Stimulated activated CD4-positive, alpha-beta T cell treated with anti-CD3 and anti-CD28 coated beads, Interleukin-12 subunit alpha, Interleukin-12 subunit beta, amount 100 ng/mL, for 48 hours (primary cell): ENCODE data around the gene CHTOP.

ENCODE experiments used
- DNase-seq, 3 donors: peaks; one replicate each; pipeline ENCODE4 v3.0.0-alpha.2; 2020; ENCODE audit warnings: low read depth in 2 of 3, low spot score in 1 of 3

The CHTOP gene

DNA sequence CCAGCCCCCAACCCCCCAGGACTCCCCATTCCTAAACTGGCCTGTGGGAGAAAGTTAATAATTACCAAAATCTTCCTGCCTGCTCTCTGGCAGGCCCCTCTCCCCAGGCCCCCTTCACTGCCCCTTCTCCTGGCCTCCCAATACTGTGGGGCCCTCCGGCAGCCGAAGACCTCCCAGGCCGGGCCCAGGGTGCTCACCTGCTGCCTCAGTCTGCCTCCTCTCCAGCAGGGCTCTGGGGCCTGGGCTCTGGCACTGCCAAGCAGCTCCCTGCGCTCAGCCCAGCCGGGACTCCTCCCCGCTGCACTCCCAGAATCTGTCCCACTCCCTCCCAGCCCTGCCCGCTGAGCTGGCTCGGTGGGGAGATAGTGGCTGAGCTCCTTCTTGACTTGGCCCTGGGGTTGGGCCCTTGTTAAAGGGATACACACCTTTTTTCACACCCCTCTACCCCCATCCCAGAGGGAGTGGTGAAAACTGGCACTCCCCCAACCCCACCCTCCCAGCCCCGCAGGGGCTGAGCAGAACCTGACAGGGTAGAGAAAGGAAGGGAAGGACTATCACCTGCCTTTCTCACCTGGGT, 21.0 kb upstream of the CHTOP start, which contains the start of gene S100A16:
Gene S100A16 (minus strand): TSS at position 383 of the 577 bp plus-strand sequence. CDS start 4,986 bp downstream, outside the sequence.
- DNase-seq = no peak

DNA sequence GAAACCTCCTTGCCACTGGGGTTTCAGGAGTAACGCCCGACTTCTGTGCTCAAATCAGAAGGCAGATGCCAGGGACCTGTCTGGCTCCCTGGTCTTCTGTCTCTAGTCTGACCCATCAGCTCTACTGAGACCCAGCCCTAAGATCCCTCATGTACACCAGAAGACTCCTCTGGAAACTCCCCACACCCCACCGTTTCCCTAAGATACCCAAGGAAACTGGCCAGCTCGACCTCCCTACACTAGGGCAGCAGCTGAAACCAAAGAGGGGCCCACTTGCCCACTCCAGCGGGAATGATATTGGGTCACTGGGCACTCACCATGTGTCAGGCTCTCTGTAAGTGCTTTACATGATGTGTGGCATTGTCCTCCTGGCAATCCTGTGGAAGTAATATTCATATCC, 20.5 kb upstream of the CHTOP start:
- DNase-seq = no peak

DNA sequence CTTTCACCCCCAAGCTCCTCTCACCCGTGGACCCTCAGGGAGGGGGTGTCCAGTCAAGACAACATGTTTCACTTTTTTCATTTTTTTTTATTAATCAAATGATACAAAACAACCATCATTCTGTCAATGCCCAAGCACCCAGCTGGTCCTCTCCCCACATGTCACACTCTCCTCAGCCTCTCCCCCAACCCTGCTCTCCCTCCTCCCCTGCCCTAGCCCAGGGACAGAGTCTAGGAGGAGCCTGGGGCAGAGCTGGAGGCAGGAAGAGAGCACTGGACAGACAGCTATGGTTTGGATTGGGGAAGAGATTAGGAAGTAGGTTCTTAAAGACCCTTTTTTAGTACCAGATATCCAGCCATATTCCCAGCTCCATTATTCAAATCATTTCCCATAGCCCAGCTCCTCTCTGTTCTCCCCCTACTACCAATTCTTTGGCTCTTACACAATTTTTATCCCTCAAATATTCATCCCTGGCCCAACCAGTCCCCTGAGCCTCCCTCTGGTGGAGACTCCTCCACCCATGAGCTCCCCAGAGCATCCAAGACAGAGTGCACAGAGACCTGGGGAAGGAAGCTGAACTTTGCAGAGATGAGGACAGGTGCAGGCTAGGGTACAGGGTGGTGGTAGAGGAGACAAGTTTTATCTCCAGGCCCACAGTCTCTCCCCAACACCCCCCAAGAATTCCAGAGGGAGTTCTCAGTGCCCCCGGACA, 19.5 kb upstream of the CHTOP start:
- DNase-seq = no peak

DNA sequence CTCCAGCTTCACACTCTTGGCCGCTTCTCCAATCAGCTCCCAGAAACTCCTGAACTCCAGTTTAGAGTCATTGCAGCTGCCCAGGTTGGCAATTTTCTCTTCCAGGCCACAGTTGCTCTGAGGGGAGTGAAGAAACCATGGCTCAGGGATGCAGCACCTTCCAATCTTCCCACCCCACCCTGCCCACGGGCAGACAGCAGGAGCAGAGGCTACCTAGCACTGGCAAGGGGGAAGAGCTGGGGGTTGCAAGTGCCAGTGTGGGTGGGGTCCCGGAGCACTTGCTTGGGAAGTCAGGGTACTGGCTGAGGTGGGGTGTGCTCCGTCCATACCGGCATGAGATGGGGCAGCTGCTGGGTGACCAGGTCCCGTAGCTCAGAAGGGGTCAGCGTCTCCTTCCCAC, 19.0 kb upstream of the CHTOP start:
- no peak for DNase-seq

DNA sequence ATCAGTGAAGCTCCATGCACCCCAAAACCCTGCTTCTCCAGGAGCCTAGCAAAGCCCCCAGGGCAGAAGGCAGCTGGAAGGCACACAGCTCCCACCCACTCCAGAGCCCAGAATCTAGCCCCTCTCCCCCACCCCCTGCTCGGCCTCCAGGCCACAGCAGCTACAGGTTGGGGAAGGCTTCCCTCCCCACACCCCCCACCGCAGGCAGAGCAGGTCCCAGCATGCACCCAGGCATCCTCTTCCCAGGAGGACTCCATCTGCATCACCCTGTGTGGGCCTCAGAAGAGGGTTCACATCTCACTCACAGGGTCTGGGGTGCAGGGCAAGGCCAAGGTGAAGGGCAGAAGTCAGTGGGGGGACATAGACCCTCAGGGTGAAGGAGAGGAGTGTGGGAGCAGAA, 18.5 kb upstream of the CHTOP start:
- no peak for DNase-seq

DNA sequence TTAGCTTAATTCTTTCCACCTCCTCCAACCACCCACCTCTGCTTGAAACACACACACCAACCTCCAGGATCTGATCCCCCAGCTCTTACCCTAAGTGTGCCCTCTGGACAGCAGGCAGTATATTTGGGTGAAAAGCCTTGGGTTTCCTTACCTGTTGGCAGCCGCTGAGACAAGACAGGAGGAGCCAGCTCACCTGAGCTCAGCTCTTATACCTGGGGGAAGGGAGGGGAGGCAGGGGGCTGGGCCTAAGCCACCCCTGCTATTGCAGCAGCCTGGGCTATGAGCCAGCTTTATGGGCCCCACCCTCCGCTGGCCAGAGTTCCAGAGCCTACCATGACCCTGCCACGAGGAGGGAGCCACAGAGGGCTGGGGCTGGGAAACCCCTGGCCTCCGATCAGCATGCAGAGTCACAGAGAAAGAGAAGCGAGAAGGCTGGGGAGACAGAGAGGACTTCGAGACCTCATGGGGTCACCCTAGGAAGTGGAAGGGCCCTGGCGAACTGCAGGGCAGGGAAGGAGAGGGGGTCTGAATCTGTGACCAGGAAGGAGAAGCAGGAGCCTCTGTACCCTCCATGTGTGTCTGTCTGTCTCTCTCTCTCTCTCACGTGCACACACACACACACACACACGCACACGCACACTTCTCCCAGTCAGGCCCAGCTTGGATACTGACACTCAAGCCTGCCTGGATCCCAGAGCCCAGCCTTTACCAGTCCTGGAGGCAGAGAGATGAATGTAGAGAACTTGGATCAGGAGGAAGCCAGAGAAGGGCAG, 17.5 kb upstream of the CHTOP start, which contains the start of gene S100A14:
Gene S100A14 (minus strand): TSS at position 182 of the 773 bp plus-strand sequence. CDS start 467 bp downstream, outside the sequence.
- DNase-seq = no peak

DNA sequence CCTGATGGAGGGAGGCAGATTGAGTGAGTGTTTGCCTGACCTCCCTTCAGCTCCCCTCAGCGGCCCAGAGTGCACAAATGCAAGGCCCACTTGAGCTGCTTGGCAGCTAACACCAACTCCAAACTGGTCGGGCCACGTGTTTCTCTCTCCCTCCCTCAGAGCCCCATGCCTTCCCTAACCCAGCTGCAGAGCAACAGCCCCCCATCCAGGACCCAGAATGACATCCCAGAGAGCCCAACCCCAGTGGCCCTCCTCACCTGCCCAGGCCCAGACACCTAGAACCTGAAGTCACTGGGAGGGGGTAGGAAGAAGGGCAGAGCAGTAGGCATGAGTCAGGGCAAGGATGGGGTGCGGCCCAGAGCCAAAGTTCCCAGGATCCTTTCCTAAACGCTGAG, 17.0 kb upstream of the CHTOP start:
- no peak for DNase-seq

DNA sequence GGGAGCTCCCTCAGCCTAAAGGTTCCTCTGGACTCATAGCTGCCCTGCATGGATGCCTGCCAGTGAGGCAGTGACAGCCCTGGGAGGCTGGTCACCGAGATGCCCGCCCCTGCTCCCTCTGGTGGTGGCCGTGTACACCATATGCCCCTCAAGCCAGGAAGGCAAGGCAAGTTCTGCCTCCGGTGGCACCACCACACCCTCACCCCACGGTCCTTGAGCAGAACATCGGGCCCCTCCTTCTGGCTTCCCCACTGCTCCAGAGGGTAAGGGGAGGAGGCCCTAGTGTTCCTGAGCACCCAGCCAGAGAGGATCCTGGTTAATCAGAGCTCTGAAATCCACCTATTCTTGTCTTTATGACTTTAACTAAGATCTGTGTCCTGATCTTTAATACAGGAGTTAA, 16.2 kb upstream of the CHTOP start:
- DNase-seq = peak in 2 of 3 donors; percentile 64 to 75

DNA sequence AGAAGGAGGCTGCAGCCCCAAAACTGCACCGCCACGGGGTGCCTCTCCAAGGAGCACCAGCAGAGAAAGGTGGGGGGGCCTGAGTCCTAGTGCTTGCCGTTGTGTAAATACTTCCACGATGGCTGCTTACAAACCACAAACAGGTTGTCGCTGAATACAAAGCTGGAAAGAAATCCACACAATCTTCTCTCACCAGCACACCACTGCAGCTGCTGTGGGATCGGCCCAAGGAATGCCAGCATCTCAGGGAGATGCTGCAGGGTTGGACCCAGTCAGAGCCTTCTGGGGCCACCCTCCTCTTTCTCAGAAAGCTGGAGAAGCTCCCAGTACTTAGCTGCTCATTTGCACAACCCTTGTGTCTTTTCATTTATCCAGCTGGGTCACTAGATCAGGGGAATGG, 14.7 kb upstream of the CHTOP start:
- no peak for DNase-seq

DNA sequence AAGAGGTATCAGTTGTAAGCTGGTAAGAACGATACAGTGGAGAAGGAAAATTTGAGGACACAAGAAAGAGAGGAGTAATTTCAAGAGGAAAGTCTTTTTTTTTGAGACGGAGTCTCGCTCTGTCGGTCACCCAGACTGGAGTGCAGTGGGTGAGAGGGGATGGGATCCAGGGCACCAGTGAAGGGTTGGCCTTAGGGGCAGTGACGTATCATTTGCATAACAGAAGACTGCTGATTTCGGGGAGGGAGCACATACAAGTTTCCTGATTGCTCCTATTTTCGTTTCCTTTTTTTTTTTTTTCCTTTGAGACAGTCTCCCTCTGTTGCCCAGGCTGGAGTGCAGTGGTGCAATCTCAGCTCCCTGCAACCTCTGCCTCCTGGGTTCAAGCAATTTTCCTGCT, 10.8 kb upstream of the CHTOP start:
- DNase-seq = no peak

DNA sequence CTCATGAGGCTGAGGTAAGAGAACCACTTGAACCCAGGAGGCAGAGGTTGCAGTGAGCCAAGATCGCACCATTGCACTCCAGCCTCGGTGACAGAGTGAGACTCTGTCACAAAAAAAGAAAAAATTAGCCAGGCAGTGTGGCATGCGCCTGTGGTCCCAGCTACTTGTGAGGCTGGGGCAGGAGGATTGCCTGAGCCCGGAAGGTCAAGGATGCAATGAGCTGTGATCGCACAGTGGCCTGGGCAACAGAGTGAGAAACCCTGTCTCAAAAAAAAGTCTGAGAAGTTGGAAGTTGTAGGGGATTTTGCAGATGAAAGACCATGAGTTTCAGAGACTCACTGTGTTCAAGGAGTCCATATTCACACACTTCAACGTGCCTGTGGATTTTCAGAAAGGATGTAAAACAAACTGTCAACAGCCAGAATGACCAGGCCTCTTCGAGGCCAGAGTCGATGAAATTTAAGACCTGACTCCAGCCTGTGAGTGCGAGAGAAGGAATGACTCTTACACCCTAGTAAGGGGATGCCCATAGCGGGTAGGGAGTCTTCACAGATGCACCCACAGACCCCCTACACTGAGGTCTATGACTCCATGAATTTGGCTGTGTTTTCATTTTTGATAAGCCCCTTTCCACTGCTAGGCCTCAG, 8.8 kb upstream of the CHTOP start:
- no peak for DNase-seq

DNA sequence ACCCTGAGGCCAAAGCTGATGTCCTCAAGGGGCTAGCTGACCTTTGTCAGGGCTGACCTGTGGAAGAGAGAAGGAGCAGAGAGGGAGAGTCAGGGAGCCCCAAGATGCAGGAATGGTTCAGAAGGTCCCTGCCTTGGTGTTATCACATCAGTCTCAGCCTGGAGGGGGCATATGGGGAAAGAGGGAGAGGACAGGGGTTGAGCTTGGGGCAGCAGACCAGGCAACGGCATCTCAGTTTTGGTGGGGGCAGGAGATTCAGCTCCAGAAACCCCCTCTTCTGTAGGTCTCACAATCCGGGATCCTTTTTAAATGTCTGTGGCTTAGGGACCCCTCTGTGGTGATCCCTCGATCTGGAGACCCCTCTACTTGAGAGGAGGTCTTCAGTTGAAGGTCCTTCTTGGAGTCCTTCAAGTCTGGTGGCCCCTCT, 7.4 kb upstream of the CHTOP start:
- DNase-seq = no peak

DNA sequence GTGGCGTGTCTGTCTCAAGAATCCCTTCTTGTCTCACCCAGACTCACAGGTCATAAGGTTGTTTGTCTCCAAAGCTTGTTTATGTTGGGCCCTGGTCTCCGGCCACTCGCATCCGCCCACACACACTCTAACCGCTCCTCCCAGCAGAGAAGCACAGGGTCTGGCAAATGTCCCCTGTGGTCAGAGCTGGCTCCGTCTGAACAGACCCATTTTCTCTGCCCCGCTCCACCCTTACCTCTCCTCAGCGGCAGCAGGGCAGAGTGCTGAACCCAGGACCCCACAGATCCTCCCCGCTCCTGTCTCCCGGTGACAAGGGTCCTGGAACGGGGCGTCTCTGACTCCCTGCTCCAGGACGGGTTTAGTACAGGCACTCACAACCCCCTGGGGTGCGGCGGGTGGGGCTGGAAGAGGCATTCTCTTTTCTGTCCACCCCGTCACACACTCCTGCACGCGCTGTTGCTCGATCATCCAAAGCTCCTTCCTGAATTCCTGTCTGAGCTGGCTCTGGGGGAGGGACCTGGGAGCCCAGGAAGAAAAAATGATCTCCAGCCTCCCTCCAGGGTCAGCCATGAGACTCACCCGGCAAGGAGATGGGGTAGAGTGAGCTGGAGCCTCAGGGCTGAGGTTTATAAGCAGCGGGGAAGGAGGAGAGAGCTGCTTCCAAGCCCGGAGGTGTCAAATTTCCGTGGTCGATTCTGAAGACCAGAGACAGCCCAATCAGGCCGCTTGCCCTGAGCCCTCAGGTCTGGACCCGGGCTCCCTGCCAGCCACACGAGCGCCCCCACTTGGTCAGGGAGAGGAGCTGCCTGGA, 6.8 kb upstream of the CHTOP start, which contains the start of gene S100A13:
Gene S100A13 (minus strand): TSS at position 602 of the 811 bp plus-strand sequence. CDS start 1,033 bp downstream, outside the sequence.
- no peak for DNase-seq

DNA sequence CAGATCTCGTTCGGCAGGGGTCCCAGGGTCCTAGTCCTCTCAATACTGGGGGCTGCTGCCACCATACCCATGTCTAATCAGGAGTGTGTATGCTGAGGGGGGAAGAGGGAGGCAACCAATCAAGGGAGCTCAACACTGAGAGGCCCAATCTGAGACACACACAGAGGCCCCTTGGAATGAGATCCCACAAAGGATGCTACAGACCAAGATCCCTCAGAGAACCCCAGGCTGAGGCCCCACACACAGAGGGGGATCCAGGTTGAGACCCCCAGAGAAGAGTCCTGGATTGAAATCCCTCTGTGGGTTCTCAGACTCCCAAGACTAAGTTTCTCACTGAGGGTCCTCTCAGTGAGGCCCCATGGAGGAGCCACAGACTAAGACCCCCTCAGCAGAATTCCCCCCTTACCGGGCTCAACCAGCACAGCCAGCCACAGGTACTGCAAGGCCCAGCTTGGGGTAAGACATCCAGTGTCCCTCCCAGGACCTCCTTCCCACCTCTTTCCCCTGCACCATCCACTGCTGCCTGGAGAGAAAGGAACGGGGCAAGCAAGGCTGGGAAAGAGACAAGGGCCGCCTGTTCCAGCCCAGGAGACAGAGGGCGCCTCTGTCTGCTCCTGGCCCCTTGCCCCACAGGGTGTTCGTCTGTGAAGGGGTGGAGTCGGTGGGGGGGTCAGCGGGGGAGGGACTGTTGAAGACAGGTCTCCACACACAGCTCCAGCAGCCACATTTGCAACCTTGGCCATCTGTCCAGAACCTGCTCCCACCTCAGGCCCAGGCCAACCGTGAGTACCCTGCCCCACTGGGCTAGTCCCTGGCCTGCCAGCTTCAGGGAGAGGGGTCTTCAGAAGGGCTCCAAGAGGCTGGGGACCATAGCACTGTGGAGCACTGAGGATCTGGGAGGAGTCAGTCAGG, 5.9 kb upstream of the CHTOP start, which contains the start of gene S100A1:
Gene S100A1 (plus strand): TSS at position 720 of the 912 bp plus-strand sequence. CDS start 2,088 bp downstream, outside the sequence.
- no peak for DNase-seq

DNA sequence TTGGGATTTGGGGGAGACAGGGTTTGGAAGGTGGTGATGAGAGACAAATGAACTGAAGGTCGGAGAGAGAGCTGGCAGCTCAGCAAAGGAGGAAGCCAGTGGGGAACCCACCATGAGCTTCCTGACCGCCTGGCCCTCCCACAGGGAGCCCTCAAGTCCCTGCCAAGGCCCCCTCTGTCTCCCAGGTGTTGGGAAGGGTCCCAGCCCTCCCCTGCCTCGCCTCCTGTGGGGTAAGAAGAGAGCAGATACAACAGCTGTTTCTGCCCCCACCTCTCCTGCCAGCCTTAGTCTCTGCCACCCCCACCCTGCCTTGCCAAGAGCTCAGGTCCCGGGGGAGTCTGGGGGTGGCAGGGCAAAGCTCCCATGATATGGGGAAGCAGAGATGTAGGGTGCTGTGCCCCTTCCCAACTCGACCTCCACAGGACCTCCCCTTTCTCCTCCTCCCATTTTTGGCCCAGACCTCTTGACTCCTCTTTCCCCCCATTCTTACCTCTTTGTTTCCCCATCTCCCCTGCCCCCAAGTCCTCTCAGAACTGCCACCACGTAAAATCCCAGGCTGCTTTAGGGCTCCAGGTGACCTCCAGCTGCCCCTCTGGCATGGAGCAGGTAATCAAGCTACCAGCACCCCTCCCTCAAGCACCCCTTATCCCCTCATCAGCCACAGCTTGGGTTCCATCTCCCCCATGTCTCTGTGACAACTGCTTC, 5.1 kb upstream of the CHTOP start:
- DNase-seq = no peak

DNA sequence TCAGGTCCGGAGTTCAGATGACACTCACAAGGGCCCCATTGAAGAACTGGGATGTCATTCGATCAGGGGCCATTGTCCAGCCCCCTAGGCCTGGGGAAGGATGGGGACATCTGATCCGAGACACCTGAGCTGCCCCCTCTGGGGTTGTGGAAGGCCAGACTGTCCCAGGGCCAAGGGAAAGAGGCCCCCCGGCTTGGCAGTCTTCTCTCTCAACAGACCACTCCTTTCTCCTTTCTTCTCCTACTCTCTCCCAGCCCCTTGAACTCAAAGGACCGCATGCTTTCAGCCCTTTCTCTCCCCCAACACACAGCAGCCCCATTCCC, 4.6 kb upstream of the CHTOP start:
- DNase-seq = no peak

DNA sequence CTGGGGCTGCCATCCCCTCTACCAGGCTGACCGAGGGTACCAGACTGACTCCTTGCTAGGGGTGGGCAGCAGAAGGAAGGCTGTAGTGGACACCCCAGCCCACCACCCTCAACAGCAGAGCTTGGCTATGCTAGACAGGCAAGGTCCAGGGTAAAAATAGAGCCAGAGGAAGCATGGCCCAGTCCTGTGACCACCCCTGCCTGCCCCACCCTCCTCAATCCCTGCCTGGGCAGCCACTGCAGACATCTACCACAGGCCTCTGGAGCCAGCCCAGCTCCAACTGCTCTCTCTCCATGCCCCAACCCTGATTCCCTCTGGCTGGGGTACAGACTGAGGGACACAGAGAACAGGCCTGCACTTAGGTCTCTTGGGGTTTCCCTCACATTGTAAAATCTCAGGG, 3.9 kb upstream of the CHTOP start:
- DNase-seq = no peak

DNA sequence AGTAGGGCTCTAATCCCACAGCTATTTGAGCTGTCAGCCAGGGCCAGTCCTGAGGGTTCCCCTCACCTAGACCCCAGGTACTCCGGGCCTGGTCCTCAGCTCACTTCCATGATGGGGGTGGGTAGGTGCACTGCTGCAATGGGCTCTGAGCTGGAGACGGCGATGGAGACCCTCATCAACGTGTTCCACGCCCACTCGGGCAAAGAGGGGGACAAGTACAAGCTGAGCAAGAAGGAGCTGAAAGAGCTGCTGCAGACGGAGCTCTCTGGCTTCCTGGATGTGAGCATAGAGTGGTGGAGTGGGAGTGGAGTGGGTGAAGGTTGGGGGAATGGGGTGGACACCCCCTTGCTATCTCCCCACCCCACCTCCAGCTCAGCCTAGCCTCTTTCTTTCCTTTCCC, 3.5 kb upstream of the CHTOP start:
- no peak for DNase-seq
